Measurements from ENCODE around the gene SEMA5A.

- TF ChIP-seq CTCF (IDR thresholded peaks at IDR 0.05; ENCODE audit: low read length): no peak
- no peak for TF ChIP-seq EZH2 (optimal IDR thresholded peaks at IDR 0.05; ENCODE audit: low read depth, low read length)
These were observed 66.5 kb downstream of the SEMA5A start for GRCh38 chr5:9479361-9479760.

Data from MM.1S (cell line).